Measurements from ENCODE around the gene N4BP2L2. TPM values are rescaled to one million over a fixed set of nuclear protein-coding genes. Genes with fewer than 3 reads are reported as not detected.
A peak's percentile ranks its signal among the peaks of the same experiment; 100 is the strongest.

The N4BP2L2 gene
- total and polyA plus RNA-seq, 2 of the 13 experiments (the other 11 are each of a cell fraction or from before 2014, with no cell fraction given), result 58.9 to 81.2 TPM

GRCh38 chr13:32427852-32428580, 110.6 kb downstream of the N4BP2L2 start, which contains the start of gene N4BP2L1 (continued):
- peak; percentile 72 for TF ChIP-seq HNF1A (IDR thresholded peaks at IDR 0.05; ENCODE audit: low read depth)
- TF ChIP-seq HNF1A (CRISPR knock-in tag; IDR thresholded peaks at IDR 0.05; ENCODE audit: borderline replicate concordance), result peak; percentile 87; the same call in 1 of the 2 replicates
- no peak for TF ChIP-seq BCLAF1 (IDR thresholded peaks at IDR 0.05)
- TF ChIP-seq NR2F2 (IDR thresholded peaks at IDR 0.05; ENCODE audit: borderline replicate concordance, low read depth), result peak; percentile 54; the same call in 1 of the 2 replicates
- TF ChIP-seq ARNTL (CRISPR knock-in tag; IDR thresholded peaks at IDR 0.05), result peak; percentile 53; the same call in 1 of the 2 replicates
- TF ChIP-seq, protein P1, sequence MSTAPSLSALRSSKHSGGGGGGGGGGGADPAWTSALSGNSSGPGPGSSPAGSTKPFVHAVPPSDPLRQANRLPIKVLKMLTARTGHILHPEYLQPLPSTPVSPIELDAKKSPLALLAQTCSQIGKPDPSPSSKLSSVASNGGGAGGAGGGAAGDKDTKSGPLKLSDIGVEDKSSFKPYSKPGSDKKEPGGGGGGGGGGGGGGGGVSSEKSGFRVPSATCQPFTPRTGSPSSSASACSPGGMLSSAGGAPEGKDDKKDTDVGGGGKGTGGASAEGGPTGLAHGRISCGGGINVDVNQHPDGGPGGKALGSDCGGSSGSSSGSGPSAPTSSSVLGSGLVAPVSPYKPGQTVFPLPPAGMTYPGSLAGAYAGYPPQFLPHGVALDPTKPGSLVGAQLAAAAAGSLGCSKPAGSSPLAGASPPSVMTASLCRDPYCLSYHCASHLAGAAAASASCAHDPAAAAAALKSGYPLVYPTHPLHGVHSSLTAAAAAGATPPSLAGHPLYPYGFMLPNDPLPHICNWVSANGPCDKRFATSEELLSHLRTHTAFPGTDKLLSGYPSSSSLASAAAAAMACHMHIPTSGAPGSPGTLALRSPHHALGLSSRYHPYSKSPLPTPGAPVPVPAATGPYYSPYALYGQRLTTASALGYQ (CRISPR knock-in tag; IDR thresholded peaks at IDR 0.05), result peak; percentile 87
- TF ChIP-seq AGO1 (IDR thresholded peaks at IDR 0.05; ENCODE audit: low read depth, low read length, poor library complexity, severe bottlenecking), result no peak
- peak in 1 of 2 experiments; percentile 55; a peak in 2 of 4 replicates for TF ChIP-seq KLF16 (CRISPR knock-in tag; IDR thresholded peaks at IDR 0.05)
- TF ChIP-seq, protein P2, sequence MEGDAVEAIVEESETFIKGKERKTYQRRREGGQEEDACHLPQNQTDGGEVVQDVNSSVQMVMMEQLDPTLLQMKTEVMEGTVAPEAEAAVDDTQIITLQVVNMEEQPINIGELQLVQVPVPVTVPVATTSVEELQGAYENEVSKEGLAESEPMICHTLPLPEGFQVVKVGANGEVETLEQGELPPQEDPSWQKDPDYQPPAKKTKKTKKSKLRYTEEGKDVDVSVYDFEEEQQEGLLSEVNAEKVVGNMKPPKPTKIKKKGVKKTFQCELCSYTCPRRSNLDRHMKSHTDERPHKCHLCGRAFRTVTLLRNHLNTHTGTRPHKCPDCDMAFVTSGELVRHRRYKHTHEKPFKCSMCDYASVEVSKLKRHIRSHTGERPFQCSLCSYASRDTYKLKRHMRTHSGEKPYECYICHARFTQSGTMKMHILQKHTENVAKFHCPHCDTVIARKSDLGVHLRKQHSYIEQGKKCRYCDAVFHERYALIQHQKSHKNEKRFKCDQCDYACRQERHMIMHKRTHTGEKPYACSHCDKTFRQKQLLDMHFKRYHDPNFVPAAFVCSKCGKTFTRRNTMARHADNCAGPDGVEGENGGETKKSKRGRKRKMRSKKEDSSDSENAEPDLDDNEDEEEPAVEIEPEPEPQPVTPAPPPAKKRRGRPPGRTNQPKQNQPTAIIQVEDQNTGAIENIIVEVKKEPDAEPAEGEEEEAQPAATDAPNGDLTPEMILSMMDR (CRISPR knock-in tag; IDR thresholded peaks at IDR 0.05), result peak; percentile 27
- TF ChIP-seq SMAD3 (CRISPR knock-in tag; IDR thresholded peaks at IDR 0.05), result peak; percentile 69; the same call in 1 of the 2 replicates
- TF ChIP-seq ZNF713 (CRISPR knock-in tag; IDR thresholded peaks at IDR 0.05), result no peak
- no peak for TF ChIP-seq GLI4 (CRISPR knock-in tag; IDR thresholded peaks at IDR 0.05; ENCODE audit: borderline replicate concordance)
- 0 out of 2 replicates have a peak, but pooled peaks have one; percentile 48 for TF ChIP-seq SATB2 (CRISPR knock-in tag; IDR thresholded peaks at IDR 0.05)
- peak; percentile 92 for TF ChIP-seq NR2F6 (IDR thresholded peaks at IDR 0.05)
- TF ChIP-seq NR2F6 (CRISPR knock-in tag; IDR thresholded peaks at IDR 0.05), result peak; percentile 98
- no peak for TF ChIP-seq TSC22D2 (CRISPR knock-in tag; IDR thresholded peaks at IDR 0.05; ENCODE audit: borderline replicate concordance)
- TF ChIP-seq TGIF2 (CRISPR knock-in tag; IDR thresholded peaks at IDR 0.05), result 0 out of 2 replicates have a peak, but pooled peaks have one; percentile 12
- TF ChIP-seq KDM2A (CRISPR knock-in tag; IDR thresholded peaks at IDR 0.05; ENCODE audit: borderline replicate concordance, low read depth), result peak; percentile 49; the same call in 1 of the 2 replicates
- peak; percentile 89 for TF ChIP-seq FOSL2 (CRISPR knock-in tag; IDR thresholded peaks at IDR 0.05)
